ENCODE measurements around the gene CDHR3.

DNA sequence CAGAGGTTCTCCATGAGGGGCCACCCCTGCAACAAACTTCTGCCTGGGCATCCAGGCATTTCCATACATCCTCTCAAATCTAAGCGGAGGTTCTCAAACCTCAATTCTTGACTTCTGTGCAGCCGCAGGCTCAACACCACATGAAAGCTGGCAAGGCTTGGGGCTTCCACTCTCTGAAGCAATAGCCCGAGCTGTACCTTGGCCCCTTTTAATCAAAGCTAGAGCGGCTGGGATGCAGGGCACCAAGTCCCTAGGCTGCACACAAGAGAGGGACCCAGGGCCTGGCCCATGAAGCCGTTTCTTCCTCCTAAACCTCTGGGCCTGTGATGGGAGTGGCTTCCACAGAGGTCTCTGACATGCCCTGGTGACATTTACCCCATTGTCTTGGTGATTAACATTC lies 43.8 kb downstream of the CDHR3 start:
- TF ChIP-seq, protein P1, sequence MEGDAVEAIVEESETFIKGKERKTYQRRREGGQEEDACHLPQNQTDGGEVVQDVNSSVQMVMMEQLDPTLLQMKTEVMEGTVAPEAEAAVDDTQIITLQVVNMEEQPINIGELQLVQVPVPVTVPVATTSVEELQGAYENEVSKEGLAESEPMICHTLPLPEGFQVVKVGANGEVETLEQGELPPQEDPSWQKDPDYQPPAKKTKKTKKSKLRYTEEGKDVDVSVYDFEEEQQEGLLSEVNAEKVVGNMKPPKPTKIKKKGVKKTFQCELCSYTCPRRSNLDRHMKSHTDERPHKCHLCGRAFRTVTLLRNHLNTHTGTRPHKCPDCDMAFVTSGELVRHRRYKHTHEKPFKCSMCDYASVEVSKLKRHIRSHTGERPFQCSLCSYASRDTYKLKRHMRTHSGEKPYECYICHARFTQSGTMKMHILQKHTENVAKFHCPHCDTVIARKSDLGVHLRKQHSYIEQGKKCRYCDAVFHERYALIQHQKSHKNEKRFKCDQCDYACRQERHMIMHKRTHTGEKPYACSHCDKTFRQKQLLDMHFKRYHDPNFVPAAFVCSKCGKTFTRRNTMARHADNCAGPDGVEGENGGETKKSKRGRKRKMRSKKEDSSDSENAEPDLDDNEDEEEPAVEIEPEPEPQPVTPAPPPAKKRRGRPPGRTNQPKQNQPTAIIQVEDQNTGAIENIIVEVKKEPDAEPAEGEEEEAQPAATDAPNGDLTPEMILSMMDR (IDR thresholded peaks at IDR 0.05): no peak
- TF ChIP-seq POLR2A (IDR thresholded peaks at IDR 0.05): no peak
